Kidney (tissue), 14 donors: Measurements from ENCODE around the gene KNL1. TPM values are rescaled to one million over a fixed set of nuclear protein-coding genes. Genes with fewer than 3 reads are reported as not detected.

Experiments
- DNase-seq, 5 donors: peaks; one replicate each; pipeline ENCODE4 v3.0.0-alpha.2; 2013 to 2020
- FAIRE-seq: peaks from 2 replicates; lab custom pipeline; 2012; peaks lifted over from hg19 to GRCh38; lab: Jason Lieb, UNC
- H3K27ac ChIP-seq, 2 donors: one replicate each; pipeline ENCODE4 v1.7.0; 2013; ENCODE audit warnings: low read depth in 2 of 2, low read length in 2 of 2, inconsistent platforms in 1 of 2
- H3K27me3 ChIP-seq: one replicate; pipeline ENCODE4 v1.7.1; 2013; ENCODE audit warnings: low read length, inconsistent platforms; ENCODE audit not compliant: control insufficient read depth, insufficient read depth
- H3K36me3 ChIP-seq, 3 donors: one replicate each; pipeline versions ENCODE4 v1.7.0 to v1.7.1; 2013; ENCODE audit warnings: low read length in 3 of 3, control low read depth in 1 of 3, inconsistent platforms in 1 of 3; ENCODE audit not compliant: insufficient read depth in 3 of 3, control insufficient read depth in 2 of 3
- H3K4me1 ChIP-seq, 3 donors: one replicate each; pipeline versions ENCODE4 v1.7.0 to v1.7.1; 2013; ENCODE audit warnings: low read length in 3 of 3, inconsistent platforms in 1 of 3, low read depth in 1 of 3; ENCODE audit not compliant: control insufficient read depth in 2 of 3, insufficient read depth in 2 of 3
- H3K4me3 ChIP-seq, 3 donors: one replicate each; pipeline versions ENCODE4 v1.7.0 to v1.8.1; 2013; ENCODE audit warnings: low read length in 3 of 3, control low read depth in 1 of 3, inconsistent platforms in 1 of 3
- H3K9ac ChIP-seq, 3 donors: one replicate each; pipeline versions ENCODE4 v1.7.0 to v1.7.1; 2013; ENCODE audit warnings: low read length in 3 of 3, control low read depth in 1 of 3, inconsistent platforms in 1 of 3
- H3K9me3 ChIP-seq, 3 donors: one replicate each; pipeline versions ENCODE4 v1.7.0 to v1.7.1; 2013; ENCODE audit warnings: low read length in 3 of 3, control low read depth in 1 of 3, inconsistent platforms in 1 of 3; ENCODE audit not compliant: control insufficient read depth in 2 of 3, insufficient read depth in 1 of 3
- CTCF ChIP-seq: IDR thresholded peaks from 3 replicates; pipeline ENCODE4 v1.5.1; 2012; ENCODE audit warnings: mild to moderate bottlenecking, moderate library complexity, borderline replicate concordance; ENCODE audit not compliant: insufficient read depth; ENCODE audit errors: extremely low read depth
- intact Hi-C: fragments of 100-400 bp; cut with DNase I; formaldehyde crosslinking; loops from one replicate; pipeline ENCODE4 v1.11.1; 2022
- polyA plus RNA-seq: library from polyadenylated mRNA; stranded (reverse); fragments of 350-450 nt; fragmentation: Illumina TruSeq; extraction: RNeasy Lipid Tissue Mini Kit (QIAGEN cat#74804); gene quantifications from one replicate; pipeline ENCODE4 v1.2.3, GENCODE V29; 2014; ENCODE audit warnings: low read depth, low replicate concordance; ENCODE audit not compliant: insufficient read depth
- total RNA-seq: library from RNA; stranded (reverse); fragmentation: NEBNext Ultra II Directional; extraction: Animal tissue kit (Norgen Biotek cat#: 25700); gene quantifications from one replicate; pipeline ENCODE4 v1.2.1, GENCODE V29; 2021
- donor health status: control.
- donor health status: control.
- donor health status: control.
- donor health status: control.
- donor health status: control.
- donor health status: DM: yes; HTN: yes; CAD: no.
- donor health status: Normal renal cell carcinoma (clear cell type).

Gene KNL1
- total and polyA plus RNA-seq, 2 donors from 2014 or later, result 1.1 to 2.5 TPM

GRCh38 chr15:40623361-40623760 is 29.3 kb downstream of the KNL1 start:
- Histone ChIP-seq H3K36me3 (no peaks in the 10 kb centered on the region), H3K9me3 (no peaks in the 10 kb centered on the region), H3K27ac (no peak overlapping the region), H3K4me3 (no peak overlapping the region), H3K4me1 (no peaks in the 10 kb centered on the region), H3K9ac (no peak overlapping the region), H3K27me3 (no peaks in the 10 kb centered on the region)
- no peak for FAIRE-seq
- TF ChIP-seq CTCF, result no peak
- intact Hi-C loops, result no loop called here
- DNase-seq, result no peak

GRCh38 chr15:40630313-40630712 is 36.3 kb downstream of the KNL1 start:
- intact Hi-C loops, result no loop called here
- H3K27me3 ChIP-seq, result no peaks in the 10 kb centered on the region
- no peak for DNase-seq
- no peak for TF ChIP-seq CTCF
- H3K9ac ChIP-seq, result no peak overlapping the region
- no peak overlapping the region for H3K27ac ChIP-seq
- FAIRE-seq, result no peak
- H3K4me1 ChIP-seq, result no peaks in the 10 kb centered on the region
- no peaks in the 10 kb centered on the region for H3K36me3 ChIP-seq
- no peak overlapping the region for H3K4me3 ChIP-seq
- H3K9me3 ChIP-seq, result no peaks in the 10 kb centered on the region

GRCh38 chr15:40633178-40633577 is 39.1 kb downstream of the KNL1 start:
- DNase-seq (no peak), FAIRE-seq (no peak)
- Histone ChIP-seq H3K27me3 (no peaks in the 10 kb centered on the region), H3K27ac (no peak overlapping the region), H3K4me1 (no peaks in the 10 kb centered on the region), H3K9ac (no peak overlapping the region), H3K9me3 (no peaks in the 10 kb centered on the region), H3K4me3 (no peak overlapping the region), H3K36me3 (no peaks in the 10 kb centered on the region)
- no peak for TF ChIP-seq CTCF
- intact Hi-C loops, result no loop called here

GRCh38 chr15:40637221-40637745 is 43.2 kb downstream of the KNL1 start:
- intact Hi-C loops, result no loop called here
- no peaks in the 10 kb centered on the region for H3K36me3 ChIP-seq
- TF ChIP-seq CTCF, result no peak
- DNase-seq, result no peak
- no peak for FAIRE-seq
- H3K4me3 ChIP-seq, result no peak overlapping the region
- no peak overlapping the region for H3K9ac ChIP-seq
- H3K4me1 ChIP-seq, result no peaks in the 10 kb centered on the region
- no peaks in the 10 kb centered on the region for H3K27me3 ChIP-seq
- no peaks in the 10 kb centered on the region for H3K9me3 ChIP-seq
- H3K27ac ChIP-seq, result no peak overlapping the region
